IMR-90 (cell line): ENCODE measurements around the gene ARFGEF3. TPM values are rescaled to one million over a fixed set of nuclear protein-coding genes. Genes with fewer than 3 reads are reported as not detected.

Experiments
- ATAC-seq: fragments of 200-7000 bp; cut with Tn5 transposase; 2 replicates; pipeline ENCODE4 v1.9.1; 2020; ENCODE audit warnings: low read depth, mild to moderate bottlenecking, moderate library complexity
- BruUV-seq: library from RNA; stranded (reverse); fragments of 400-500 nt; replicated peaks from 2 replicates; lab custom pipeline; 2021; lab: Mats Ljungman, UMichigan
- CTCF ChIA-PET: fragments of 300-600 bp; formaldehyde crosslinking; extraction: SDS; loops from one replicate; lab custom pipeline; 2021; ENCODE audit warnings: antibody characterized with exemption; lab: Yijun Ruan, JAX
- POLR2A ChIA-PET: fragments of 300-600 bp; sonication (Branson Sonifier 250); formaldehyde crosslinking; loops from one replicate; lab custom pipeline; 2022; ENCODE audit warnings: antibody characterized with exemption; ENCODE audit not compliant: unreplicated experiment; lab: Charles Lee
- DNase-seq: peaks from one replicate; pipeline ENCODE4 v3.0.0; 2013
- H2AFZ ChIP-seq: replicated peaks from 2 replicates; pipeline ENCODE3; 2013; ENCODE audit warnings: low read length, mild to moderate bottlenecking; ENCODE audit not compliant: poor library complexity
- H2AK5ac ChIP-seq: 2 replicates; pipeline ENCODE4 v1.6.1; 2013; ENCODE audit warnings: low read depth, low read length, inconsistent platforms
- H2AK9ac ChIP-seq: replicated peaks from 2 replicates; pipeline ENCODE3; 2013; ENCODE audit warnings: mild to moderate bottlenecking, low read depth, low read length, moderate library complexity; ENCODE audit not compliant: poor library complexity
- H2BK120ac ChIP-seq: 2 replicates; pipeline ENCODE4 v1.6.1; 2013; ENCODE audit warnings: low read depth, low read length, inconsistent platforms
- H2BK15ac ChIP-seq: 3 replicates; pipeline ENCODE4 v1.6.1; 2013; ENCODE audit warnings: low read depth, low read length, inconsistent platforms
- H2BK20ac ChIP-seq: 2 replicates; pipeline ENCODE4 v1.6.1; 2013; ENCODE audit warnings: low read depth, mild to moderate bottlenecking, inconsistent platforms, low read length, moderate library complexity
- H2BK5ac ChIP-seq: 2 replicates; pipeline ENCODE4 v1.6.1; 2013; ENCODE audit warnings: mild to moderate bottlenecking, low read depth, low read length, inconsistent platforms; ENCODE audit not compliant: poor library complexity, severe bottlenecking
- H3K14ac ChIP-seq: replicated peaks from 2 replicates; pipeline ENCODE4 v1.6.1; 2013; ENCODE audit warnings: low read depth, low read length, inconsistent platforms
- H3K18ac ChIP-seq: 2 replicates; pipeline ENCODE4 v1.6.1; 2013; ENCODE audit warnings: low read depth, low read length, control low read depth
- H3K23ac ChIP-seq: 2 replicates; pipeline ENCODE4 v1.6.1; 2013; ENCODE audit warnings: low read depth, low read length, inconsistent platforms
- H3K27ac ChIP-seq: 2 replicates; pipeline ENCODE4 v1.5.1; 2013; ENCODE audit warnings: mild to moderate bottlenecking, control low read depth, low read length; ENCODE audit not compliant: insufficient read depth
- H3K27me3 ChIP-seq: 2 replicates; pipeline ENCODE4 v1.6.1; 2013; ENCODE audit warnings: low read length; ENCODE audit not compliant: control insufficient read depth, insufficient read depth
- H3K36me3 ChIP-seq: 2 replicates; pipeline ENCODE4 v1.6.1; 2013; ENCODE audit warnings: low read length, mixed read lengths; ENCODE audit not compliant: control insufficient read depth, insufficient read depth
- H3K4ac ChIP-seq: 2 replicates; pipeline ENCODE4 v1.6.1; 2013; ENCODE audit warnings: low read depth, low read length, inconsistent platforms
- H3K4me1 ChIP-seq: 2 replicates; pipeline ENCODE4 v1.6.1; 2013; ENCODE audit warnings: low read length, mixed read lengths; ENCODE audit not compliant: control insufficient read depth, insufficient read depth
- H3K4me2 ChIP-seq: 2 replicates; pipeline ENCODE4 v1.6.1; 2013; ENCODE audit warnings: low read depth, mild to moderate bottlenecking, control low read depth, low read length, moderate library complexity
- H3K4me3 ChIP-seq: 2 replicates; pipeline ENCODE4 v1.5.1; 2013; ENCODE audit warnings: low read depth, mild to moderate bottlenecking, control low read depth, low read length, moderate library complexity; ENCODE audit not compliant: insufficient read depth
- H3K56ac ChIP-seq: 2 replicates; pipeline ENCODE4 v1.6.1; 2013; ENCODE audit warnings: low read length, inconsistent platforms; ENCODE audit not compliant: insufficient read depth; ENCODE audit errors: extremely low read depth
- H3K79me1 ChIP-seq, 2 experiments: 2 replicates each; pipeline ENCODE4 v1.6.1; 2013; ENCODE audit warnings: low read length in 2 of 2, inconsistent platforms in 1 of 2, low read depth in 1 of 2
- H3K9ac ChIP-seq: 2 replicates; pipeline ENCODE4 v1.6.1; 2013; ENCODE audit warnings: low read depth, low read length, control low read depth
- H3K9me1 ChIP-seq: 2 replicates; pipeline ENCODE4 v1.6.1; 2013; ENCODE audit warnings: low read length, inconsistent platforms; ENCODE audit not compliant: insufficient read depth
- H3K9me3 ChIP-seq: 2 replicates; pipeline ENCODE4 v1.6.1; 2013; ENCODE audit warnings: low read length; ENCODE audit not compliant: control insufficient read depth, insufficient read depth
- H4K20me1 ChIP-seq: 2 replicates; pipeline ENCODE4 v1.6.1; 2013; ENCODE audit warnings: low read length, inconsistent platforms; ENCODE audit not compliant: insufficient read depth
- H4K5ac ChIP-seq: 2 replicates; pipeline ENCODE4 v1.6.1; 2013; ENCODE audit warnings: mild to moderate bottlenecking, low read depth, low read length, control low read depth
- H4K8ac ChIP-seq, 2 experiments: 2 replicates each; pipeline ENCODE4 v1.6.1; 2013; ENCODE audit warnings: low read depth in 2 of 2, low read length in 2 of 2, control low read depth in 1 of 2, inconsistent platforms in 1 of 2
- H4K91ac ChIP-seq: 2 replicates; pipeline ENCODE4 v1.6.1; 2013; ENCODE audit warnings: low read depth, low read length, inconsistent platforms; ENCODE audit not compliant: insufficient read depth
- BHLHE40 ChIP-seq: fragments of 150-350 bp; IDR thresholded peaks from 2 replicates; pipeline ENCODE4 v1.6.1; 2016; ENCODE audit warnings: mild to moderate bottlenecking, low read depth, low read length
- CEBPB ChIP-seq: IDR thresholded peaks from 2 replicates; pipeline ENCODE4 v1.6.1; 2012; ENCODE audit warnings: low read depth, low read length, improper control_type of control experiment
- CHD1 ChIP-seq: IDR thresholded peaks from 2 replicates; pipeline ENCODE4 v1.6.1; 2012; ENCODE audit warnings: low read depth, low read length, improper control_type of control experiment
- FOS ChIP-seq: fragments of 150-350 bp; IDR thresholded peaks from 2 replicates; pipeline ENCODE4 v1.6.1; 2016; ENCODE audit warnings: low read depth, low read length
- MAFK ChIP-seq: IDR thresholded peaks from 2 replicates; pipeline ENCODE4 v1.6.1; 2012; ENCODE audit warnings: low read depth, low read length, improper control_type of control experiment
- MAZ ChIP-seq: IDR thresholded peaks from 2 replicates; pipeline ENCODE4 v1.6.1; 2012; ENCODE audit warnings: low read depth, mild to moderate bottlenecking, low read length, improper control_type of control experiment, moderate library complexity, borderline replicate concordance
- NFE2L2 ChIP-seq: fragments of 150-350 bp; IDR thresholded peaks from 2 replicates; pipeline ENCODE4 v1.6.1; 2016; ENCODE audit warnings: low read depth, mild to moderate bottlenecking, low read length
- POLR2A ChIP-seq: IDR thresholded peaks from 2 replicates; pipeline ENCODE4 v1.6.1; 2012; ENCODE audit warnings: mild to moderate bottlenecking, low read depth, low read length
- WGBS, 2 experiments: methylation state at CpG; one replicate each; pipeline versions ENCODE4 v1.1.5 to v1.1.7; 2013; ENCODE audit warnings: missing lambda C conversion rate in 2 of 2; ENCODE audit not compliant: insufficient read length in 1 of 2; ENCODE audit errors: extremely low coverage in 2 of 2; 5-methylcytosine and 5-hydroxymethylcytosine counted together
- dilution Hi-C: fragments of 300-500 bp; cut with HindIII; formaldehyde crosslinking; loops from one replicate; pipeline ENCODE4 v1.14.3; 2018; ENCODE audit warnings: low sequenced_read_pairs; ENCODE audit not compliant: unreplicated experiment
- in situ Hi-C: fragments of 300-500 bp; cut with MboI; formaldehyde crosslinking; loops from 3 replicates; pipeline ENCODE4 v1.14.3; 2019; ENCODE audit warnings: low sequenced_read_pairs, inconsistent platforms, mixed read lengths
- intact Hi-C: fragments of 100-400 bp; cut with micrococcal nuclease; formaldehyde crosslinking; loops from 2 replicates; pipeline ENCODE4 v1.10.0; 2022
- polyA plus RNA-seq, 3 experiments: library from polyadenylated mRNA; depleted of rRNA; stranded (reverse); fragments of >200 nt; gene quantifications; 2 replicates each; pipeline ENCODE4 v1.2.3, GENCODE V29; 2012; ENCODE audit warnings: low replicate concordance in 1 of 3
- total RNA-seq: library from RNA; depleted of rRNA; stranded (reverse); fragments of >200 nt; gene quantifications from 2 replicates; pipeline ENCODE4 v1.2.3, GENCODE V29; 2012

ARFGEF3 gene
- total and polyA plus RNA-seq, 2 of the 4 experiments (the other 2 are of a cell fraction) = under 0.01 to 0.02 TPM

DNA sequence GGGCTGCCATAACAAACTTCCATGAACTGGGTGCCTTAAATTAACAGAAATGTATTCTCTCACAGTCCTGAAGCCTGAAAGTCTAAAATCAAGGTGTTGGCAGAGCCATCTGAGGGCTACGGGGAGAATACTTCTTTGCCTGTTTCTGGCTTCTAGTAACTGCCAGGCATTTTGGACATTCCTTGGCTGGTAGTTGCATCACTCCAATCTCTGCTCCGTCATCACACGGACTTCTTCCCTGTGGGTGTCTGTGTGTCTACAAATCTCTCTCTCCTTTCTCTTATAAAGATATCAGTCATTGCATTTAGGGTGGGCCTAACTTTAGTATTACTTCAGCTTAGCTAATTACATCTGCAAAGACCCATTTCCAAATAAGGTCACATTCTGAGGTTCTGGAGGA is 33.6 kb upstream of the ARFGEF3 start:
- no peaks in the 10 kb centered on the region for H3K79me1 ChIP-seq
- 83% methylated on average over 1 of the region's 3 CpGs; no CpG with 5 or more reads in 1 of the 2 experiments for whole genome bisulfite sequencing, 2 experiments
- no peak overlapping the region for H3K18ac ChIP-seq
- BruUV-seq = no TSS peak
- H3K9ac ChIP-seq = no peak overlapping the region
- H2BK15ac ChIP-seq = no peak overlapping the region
- H2BK20ac ChIP-seq = no peak overlapping the region
- no peak overlapping the region for H4K8ac ChIP-seq
- in situ Hi-C loops (no loop called here), intact Hi-C loops (no loop called here), dilution Hi-C loops (no loop called here)
- H3K56ac ChIP-seq = no peak overlapping the region
- no peak overlapping the region for H3K14ac ChIP-seq
- H3K23ac ChIP-seq = no peak overlapping the region
- H3K36me3 ChIP-seq = no peaks in the 10 kb centered on the region
- H2BK120ac ChIP-seq = no peak overlapping the region
- ChIA-PET POLR2A (no interaction called here), CTCF (no interaction called here)
- no peaks in the 10 kb centered on the region for H3K4me1 ChIP-seq
- no peak overlapping the region for H3K4me2 ChIP-seq
- peaks cover 6% of the 10 kb centered on the region for H3K27me3 ChIP-seq
- no peak overlapping the region for H4K91ac ChIP-seq
- no peaks in the 10 kb centered on the region for H3K9me3 ChIP-seq
- no peak overlapping the region for H3K27ac ChIP-seq
- TF ChIP-seq MAZ (no peak), CEBPB (no peak), CHD1 (no peak), NFE2L2 (no peak), POLR2A (no peak), MAFK (no peak), BHLHE40 (no peak), FOS (no peak)
- no peak for DNase-seq
- no peak for ATAC-seq
- H3K4ac ChIP-seq = no peak overlapping the region
- no peak overlapping the region for H4K5ac ChIP-seq
- H3K4me3 ChIP-seq = no peak overlapping the region
- H2BK5ac ChIP-seq = no peak overlapping the region
- H2AFZ ChIP-seq = no peak overlapping the region
- no peaks in the 10 kb centered on the region for H4K20me1 ChIP-seq
- H2AK9ac ChIP-seq = no peak overlapping the region
- H2AK5ac ChIP-seq = no peak overlapping the region
- no peaks in the 10 kb centered on the region for H3K9me1 ChIP-seq
